ENCODE measurements around the gene RAD23B.

The RAD23B gene

GRCh38 chr9:107269681-107270080, 13.4 kb upstream of the RAD23B start:
- no peak overlapping the region for H3K18ac ChIP-seq (ENCODE audit: low read depth in 1 of 2, low read length in 2 of 2)
- no peaks in the 10 kb centered on the region for H3K36me3 ChIP-seq (ENCODE audit: control insufficient read depth in 1 of 2, insufficient read depth in 2 of 2, low read depth in 1 of 2, low read length in 2 of 2)
- H2BK5ac ChIP-seq (ENCODE audit: low read depth, low read length, poor library complexity, severe bottlenecking), result no peak overlapping the region
- no peak overlapping the region for H4K91ac ChIP-seq (ENCODE audit: low read length)
- no CpG with 5 or more reads among the region's 4 CpGs for WGBS
- no peak overlapping the region for H2BK15ac ChIP-seq (ENCODE audit: low read depth, poor library complexity, severe bottlenecking)
- peaks cover 11% of the 10 kb centered on the region for H3K9me3 ChIP-seq (ENCODE audit: control insufficient read depth, low read length)
- peak overlapping the region; percentile 17 for H3K9ac ChIP-seq (ENCODE audit: low read length)
- H3K79me1 ChIP-seq (replicated peaks; ENCODE audit: low read length, poor library complexity, severe bottlenecking), result no peaks in the 10 kb centered on the region
- no peak overlapping the region for H3K4me2 ChIP-seq (ENCODE audit: low read length, poor library complexity, severe bottlenecking)
- no peak overlapping the region for H4K8ac ChIP-seq (ENCODE audit: low read length)
- no peak overlapping the region for H3K4ac ChIP-seq (ENCODE audit: low read depth in 1 of 2, low read length in 2 of 2)
- H2AFZ ChIP-seq (ENCODE audit: low read depth, low read length), result no peak overlapping the region
- H2AK5ac ChIP-seq (ENCODE audit: low read length, severe bottlenecking), result no peak overlapping the region
- H2BK120ac ChIP-seq (ENCODE audit: low read depth, low read length), result no peak overlapping the region
- H3K4me3 ChIP-seq (ENCODE audit: insufficient read depth in 1 of 2, low read depth in 1 of 2, low read length in 2 of 2), result no peak overlapping the region
- no peak overlapping the region for H2BK12ac ChIP-seq (ENCODE audit: low read length in 2 of 2)
- no peak for DNase-seq
- no peak overlapping the region for H3K27ac ChIP-seq (ENCODE audit: low read length, poor library complexity, severe bottlenecking)
- no peak overlapping the region for H3K14ac ChIP-seq (ENCODE audit: low read length in 2 of 2)
- H3K4me1 ChIP-seq (ENCODE audit: control insufficient read depth, insufficient read depth, low read depth, low read length), result peaks cover 3% of the 10 kb centered on the region
- no peak overlapping the region for H3K23ac ChIP-seq (ENCODE audit: low read length in 2 of 2)
- no peaks in the 10 kb centered on the region for H3K27me3 ChIP-seq (ENCODE audit: control insufficient read depth in 1 of 2, insufficient read depth in 1 of 2, low read length in 2 of 2)

- H3K4me3 ChIP-seq (ENCODE audit: insufficient read depth in 1 of 2, low read depth in 1 of 2, low read length in 2 of 2), result no peak overlapping the region
- H3K4ac ChIP-seq (ENCODE audit: low read depth in 1 of 2, low read length in 2 of 2), result no peak overlapping the region
- no peak overlapping the region for H4K91ac ChIP-seq (ENCODE audit: low read length)
- no peak overlapping the region for H2BK120ac ChIP-seq (ENCODE audit: low read depth, low read length)
- no peak overlapping the region for H2AFZ ChIP-seq (ENCODE audit: low read depth, low read length)
- peak overlapping the region in 1 of 2 experiments; percentile 93 for H3K18ac ChIP-seq (ENCODE audit: low read depth in 1 of 2, low read length in 2 of 2)
- no peak overlapping the region for H2BK12ac ChIP-seq (ENCODE audit: low read length in 2 of 2)
- H3K14ac ChIP-seq (ENCODE audit: low read length in 2 of 2), result no peak overlapping the region
- peaks cover 3% of the 10 kb centered on the region for H3K4me1 ChIP-seq (ENCODE audit: control insufficient read depth, insufficient read depth, low read depth, low read length)
- peak overlapping the region; percentile 17 for H3K9ac ChIP-seq (ENCODE audit: low read length)
- no peak overlapping the region for H3K23ac ChIP-seq (ENCODE audit: low read length in 2 of 2)
- H4K8ac ChIP-seq (ENCODE audit: low read length), result no peak overlapping the region
- no peaks in the 10 kb centered on the region for H3K27me3 ChIP-seq (ENCODE audit: control insufficient read depth in 1 of 2, insufficient read depth in 1 of 2, low read length in 2 of 2)
- no peak overlapping the region for H2AK5ac ChIP-seq (ENCODE audit: low read length, severe bottlenecking)
- H3K4me2 ChIP-seq (ENCODE audit: low read length, poor library complexity, severe bottlenecking), result no peak overlapping the region
- H3K36me3 ChIP-seq (ENCODE audit: control insufficient read depth in 1 of 2, insufficient read depth in 2 of 2, low read depth in 1 of 2, low read length in 2 of 2), result no peaks in the 10 kb centered on the region
- no CpG with 5 or more reads among the region's 1 CpG for WGBS
- no peak overlapping the region for H3K27ac ChIP-seq (ENCODE audit: low read length, poor library complexity, severe bottlenecking)
- peaks cover 8% of the 10 kb centered on the region for H3K9me3 ChIP-seq (ENCODE audit: control insufficient read depth, low read length)
- H2BK5ac ChIP-seq (ENCODE audit: low read depth, low read length, poor library complexity, severe bottlenecking), result no peak overlapping the region
- DNase-seq, result no peak
- H2BK15ac ChIP-seq (ENCODE audit: low read depth, poor library complexity, severe bottlenecking), result no peak overlapping the region
- no peaks in the 10 kb centered on the region for H3K79me1 ChIP-seq (replicated peaks; ENCODE audit: low read length, poor library complexity, severe bottlenecking)
Measured at GRCh38 chr9:107270082-107270481, 13.0 kb upstream of the RAD23B start.

GRCh38 chr9:107270580-107270979, 12.5 kb upstream of the RAD23B start:
- peaks cover 4% of the 10 kb centered on the region for H3K4me1 ChIP-seq (ENCODE audit: control insufficient read depth, insufficient read depth, low read depth, low read length)
- no peak overlapping the region for H3K27ac ChIP-seq (ENCODE audit: low read length, poor library complexity, severe bottlenecking)
- no peak overlapping the region for H3K14ac ChIP-seq (ENCODE audit: low read length in 2 of 2)
- H3K4ac ChIP-seq (ENCODE audit: low read depth in 1 of 2, low read length in 2 of 2), result peak overlapping the region in 1 of 2 experiments; percentile 35
- no peak overlapping the region for H3K4me2 ChIP-seq (ENCODE audit: low read length, poor library complexity, severe bottlenecking)
- no peaks in the 10 kb centered on the region for H3K27me3 ChIP-seq (ENCODE audit: control insufficient read depth in 1 of 2, insufficient read depth in 1 of 2, low read length in 2 of 2)
- no peak for DNase-seq
- H4K8ac ChIP-seq (ENCODE audit: low read length), result peak overlapping the region; percentile 27
- no peak overlapping the region for H2BK120ac ChIP-seq (ENCODE audit: low read depth, low read length)
- no peak overlapping the region for H3K4me3 ChIP-seq (ENCODE audit: insufficient read depth in 1 of 2, low read depth in 1 of 2, low read length in 2 of 2)
- H2AFZ ChIP-seq (ENCODE audit: low read depth, low read length), result no peak overlapping the region
- no peaks in the 10 kb centered on the region for H3K79me1 ChIP-seq (replicated peaks; ENCODE audit: low read length, poor library complexity, severe bottlenecking)
- H2BK5ac ChIP-seq (ENCODE audit: low read depth, low read length, poor library complexity, severe bottlenecking), result no peak overlapping the region
- H3K36me3 ChIP-seq (ENCODE audit: control insufficient read depth in 1 of 2, insufficient read depth in 2 of 2, low read depth in 1 of 2, low read length in 2 of 2), result no peaks in the 10 kb centered on the region
- H3K9me3 ChIP-seq (ENCODE audit: control insufficient read depth, low read length), result peaks cover 3% of the 10 kb centered on the region
- no peak overlapping the region for H3K23ac ChIP-seq (ENCODE audit: low read length in 2 of 2)
- no peak overlapping the region for H2BK15ac ChIP-seq (ENCODE audit: low read depth, poor library complexity, severe bottlenecking)
- H3K9ac ChIP-seq (ENCODE audit: low read length), result no peak overlapping the region
- H4K91ac ChIP-seq (ENCODE audit: low read length), result no peak overlapping the region
- H2AK5ac ChIP-seq (ENCODE audit: low read length, severe bottlenecking), result no peak overlapping the region
- peak overlapping the region; percentile 88 to 93 for H3K18ac ChIP-seq (ENCODE audit: low read depth in 1 of 2, low read length in 2 of 2)
- peak overlapping the region in 1 of 2 experiments; percentile 92 for H2BK12ac ChIP-seq (ENCODE audit: low read length in 2 of 2)

DNA sequence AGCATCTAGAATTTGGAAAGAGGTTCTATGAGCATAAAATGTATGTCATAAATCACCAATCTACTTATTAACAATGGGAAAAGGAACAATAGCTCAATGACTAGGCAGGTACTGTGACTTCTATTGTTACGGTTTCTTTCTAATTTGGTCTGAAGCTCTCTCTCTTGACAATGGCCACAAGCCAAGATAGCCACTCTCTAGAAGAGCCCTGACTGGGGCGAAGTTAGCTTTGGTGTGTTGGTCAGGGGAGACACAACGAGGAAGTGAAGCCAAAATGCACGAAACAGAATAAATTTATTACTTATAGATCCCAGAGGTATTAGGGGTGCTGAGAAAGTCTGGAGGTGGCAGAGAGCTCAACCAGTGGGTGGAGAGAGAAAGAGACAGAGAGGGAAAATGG, 9.4 kb upstream of the RAD23B start:
- H3K9me3 ChIP-seq (ENCODE audit: control insufficient read depth, low read length), result no peaks in the 10 kb centered on the region
- no peak overlapping the region for H2AFZ ChIP-seq (ENCODE audit: low read depth, low read length)
- DNase-seq, result no peak
- no peak overlapping the region for H3K27ac ChIP-seq (ENCODE audit: low read length, poor library complexity, severe bottlenecking)
- peak overlapping the region; percentile 73 for H2BK120ac ChIP-seq (ENCODE audit: low read depth, low read length)
- H3K4ac ChIP-seq (ENCODE audit: low read depth in 1 of 2, low read length in 2 of 2), result peak overlapping the region in 1 of 2 experiments; percentile 11
- no peak overlapping the region for H3K14ac ChIP-seq (ENCODE audit: low read length in 2 of 2)
- no peak overlapping the region for H3K4me3 ChIP-seq (ENCODE audit: insufficient read depth in 1 of 2, low read depth in 1 of 2, low read length in 2 of 2)
- H2BK15ac ChIP-seq (ENCODE audit: low read depth, poor library complexity, severe bottlenecking), result peak overlapping the region; percentile 67
- peak overlapping the region; percentile 29 to 87 for H2BK12ac ChIP-seq (ENCODE audit: low read length in 2 of 2)
- no peaks in the 10 kb centered on the region for H3K36me3 ChIP-seq (ENCODE audit: control insufficient read depth in 1 of 2, insufficient read depth in 2 of 2, low read depth in 1 of 2, low read length in 2 of 2)
- H3K27me3 ChIP-seq (ENCODE audit: control insufficient read depth in 1 of 2, insufficient read depth in 1 of 2, low read length in 2 of 2), result no peaks in the 10 kb centered on the region
- H3K4me2 ChIP-seq (ENCODE audit: low read length, poor library complexity, severe bottlenecking), result no peak overlapping the region
- H3K23ac ChIP-seq (ENCODE audit: low read length in 2 of 2), result no peak overlapping the region
- H2AK5ac ChIP-seq (ENCODE audit: low read length, severe bottlenecking), result peak overlapping the region; percentile 81
- H3K4me1 ChIP-seq (ENCODE audit: control insufficient read depth, insufficient read depth, low read depth, low read length), result peaks cover 4% of the 10 kb centered on the region
- 96% methylated on average over 4 of the region's 4 CpGs for WGBS
- no peak overlapping the region for H4K91ac ChIP-seq (ENCODE audit: low read length)
- peak overlapping the region; percentile 61 to 83 for H3K18ac ChIP-seq (ENCODE audit: low read depth in 1 of 2, low read length in 2 of 2)
- no peaks in the 10 kb centered on the region for H3K79me1 ChIP-seq (replicated peaks; ENCODE audit: low read length, poor library complexity, severe bottlenecking)
- H4K8ac ChIP-seq (ENCODE audit: low read length), result peak overlapping the region; percentile 24
- no peak overlapping the region for H3K9ac ChIP-seq (ENCODE audit: low read length)
- H2BK5ac ChIP-seq (ENCODE audit: low read depth, low read length, poor library complexity, severe bottlenecking), result no peak overlapping the region
